ENCODE results near the gene IGLL5. TPM values are rescaled to one million over a fixed set of nuclear protein-coding genes. Genes with fewer than 3 reads are reported as not detected.

The IGLL5 gene
- total RNA-seq, 4 donors from 2014 or later: 0.90 to 7.4 (median 2.7) TPM; not detected in 1

DNA sequence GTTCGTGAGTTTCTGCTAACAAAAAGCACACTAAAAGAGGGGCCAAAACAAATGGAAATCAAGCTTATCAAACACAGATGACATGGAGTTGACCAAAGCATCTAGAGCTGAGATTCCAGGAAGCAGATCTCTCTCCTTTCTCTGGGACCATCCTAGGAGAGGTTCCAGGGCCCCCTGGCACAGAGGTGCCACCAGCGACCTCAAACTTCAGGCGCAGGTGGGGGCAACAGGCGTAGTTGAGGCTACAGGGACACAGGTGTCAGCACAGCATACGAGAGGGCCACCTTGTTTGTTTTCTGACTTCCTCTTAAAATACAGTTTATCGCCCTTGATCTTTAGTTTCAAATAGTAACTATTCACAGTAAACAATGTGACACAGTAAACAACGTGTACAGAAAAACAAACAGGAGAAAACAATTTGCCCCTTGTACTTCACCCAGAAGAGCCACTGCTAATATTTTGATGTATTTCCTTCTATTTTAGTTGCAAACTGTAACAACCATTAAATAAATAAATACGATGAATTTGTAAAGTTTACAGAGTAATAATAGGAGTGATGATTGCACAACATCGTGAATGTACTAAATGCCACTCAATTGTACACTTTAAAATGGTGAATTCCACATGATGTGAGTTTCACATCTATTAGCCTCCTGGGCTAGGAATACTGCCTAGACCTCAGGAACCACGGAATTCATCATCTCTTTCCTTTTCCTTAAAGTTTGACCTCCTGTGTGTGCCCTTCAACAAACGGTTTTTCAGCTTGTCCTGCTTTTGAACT, 52.2 kb downstream of the IGLL5 start:
- no peak overlapping the region for H3K4me3 ChIP-seq
- intact Hi-C loops (cut with DNase I; ENCODE audit: low total_unique reads): no loop called here
- no peak for DNase-seq

DNA sequence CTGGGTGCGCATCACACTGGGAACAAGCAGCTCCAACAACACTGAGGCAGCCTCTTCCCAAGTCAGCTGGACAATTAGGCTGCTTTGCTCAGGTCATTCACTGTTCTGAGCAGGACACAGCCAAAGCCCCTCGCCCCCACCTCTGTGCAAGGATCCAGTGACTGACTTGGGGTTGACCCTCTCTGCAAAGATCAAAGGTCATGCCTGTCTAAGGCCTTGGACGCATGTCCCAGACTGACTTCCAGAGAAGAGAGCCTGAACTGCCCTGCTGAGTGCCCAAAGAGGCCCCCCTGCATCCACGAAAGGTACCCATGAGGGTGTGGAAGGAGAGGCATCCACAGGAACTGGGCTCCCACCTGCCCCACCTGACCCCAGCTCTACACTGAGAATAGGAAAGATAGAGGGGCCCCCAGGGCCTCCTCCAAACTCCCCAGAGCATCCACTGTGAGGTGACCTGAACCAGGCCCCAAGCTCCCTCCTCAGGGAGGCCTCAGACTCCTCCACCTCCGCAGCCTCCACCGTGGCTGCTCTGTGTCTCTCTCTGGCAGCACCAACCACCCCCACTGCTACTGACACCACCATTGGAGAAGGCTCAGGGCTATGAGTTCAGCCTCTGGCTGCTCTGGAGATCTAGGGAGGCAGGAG, 53.5 kb downstream of the IGLL5 start:
- Histone ChIP-seq H3K27me3 (no peaks in the 10 kb centered on the region), H3K36me3 (no peaks in the 10 kb centered on the region), H3K9me3 (no peaks in the 10 kb centered on the region), H3K27ac (no peak overlapping the region), H3K4me1 (no peaks in the 10 kb centered on the region), H3K4me3 (no peak overlapping the region)
- no peak for TF ChIP-seq POLR2A (IDR thresholded peaks at IDR 0.05)
- TF ChIP-seq, protein P1, sequence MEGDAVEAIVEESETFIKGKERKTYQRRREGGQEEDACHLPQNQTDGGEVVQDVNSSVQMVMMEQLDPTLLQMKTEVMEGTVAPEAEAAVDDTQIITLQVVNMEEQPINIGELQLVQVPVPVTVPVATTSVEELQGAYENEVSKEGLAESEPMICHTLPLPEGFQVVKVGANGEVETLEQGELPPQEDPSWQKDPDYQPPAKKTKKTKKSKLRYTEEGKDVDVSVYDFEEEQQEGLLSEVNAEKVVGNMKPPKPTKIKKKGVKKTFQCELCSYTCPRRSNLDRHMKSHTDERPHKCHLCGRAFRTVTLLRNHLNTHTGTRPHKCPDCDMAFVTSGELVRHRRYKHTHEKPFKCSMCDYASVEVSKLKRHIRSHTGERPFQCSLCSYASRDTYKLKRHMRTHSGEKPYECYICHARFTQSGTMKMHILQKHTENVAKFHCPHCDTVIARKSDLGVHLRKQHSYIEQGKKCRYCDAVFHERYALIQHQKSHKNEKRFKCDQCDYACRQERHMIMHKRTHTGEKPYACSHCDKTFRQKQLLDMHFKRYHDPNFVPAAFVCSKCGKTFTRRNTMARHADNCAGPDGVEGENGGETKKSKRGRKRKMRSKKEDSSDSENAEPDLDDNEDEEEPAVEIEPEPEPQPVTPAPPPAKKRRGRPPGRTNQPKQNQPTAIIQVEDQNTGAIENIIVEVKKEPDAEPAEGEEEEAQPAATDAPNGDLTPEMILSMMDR (IDR thresholded peaks at IDR 0.05): no peak
- peak in 1 of 2 donors; percentile 3 for DNase-seq
- intact Hi-C loops (cut with DNase I; ENCODE audit: low total_unique reads): no loop called here

More for the DNA sequence above, 52.2 kb downstream of the IGLL5 start:
- no peaks in the 10 kb centered on the region for H3K36me3 ChIP-seq
- no peaks in the 10 kb centered on the region for H3K9me3 ChIP-seq
- H3K27me3 ChIP-seq: no peaks in the 10 kb centered on the region
- no peak overlapping the region for H3K27ac ChIP-seq
- TF ChIP-seq POLR2A (IDR thresholded peaks at IDR 0.05): no peak
- TF ChIP-seq, protein P1 (IDR thresholded peaks at IDR 0.05): no peak
- no peaks in the 10 kb centered on the region for H3K4me1 ChIP-seq

DNA sequence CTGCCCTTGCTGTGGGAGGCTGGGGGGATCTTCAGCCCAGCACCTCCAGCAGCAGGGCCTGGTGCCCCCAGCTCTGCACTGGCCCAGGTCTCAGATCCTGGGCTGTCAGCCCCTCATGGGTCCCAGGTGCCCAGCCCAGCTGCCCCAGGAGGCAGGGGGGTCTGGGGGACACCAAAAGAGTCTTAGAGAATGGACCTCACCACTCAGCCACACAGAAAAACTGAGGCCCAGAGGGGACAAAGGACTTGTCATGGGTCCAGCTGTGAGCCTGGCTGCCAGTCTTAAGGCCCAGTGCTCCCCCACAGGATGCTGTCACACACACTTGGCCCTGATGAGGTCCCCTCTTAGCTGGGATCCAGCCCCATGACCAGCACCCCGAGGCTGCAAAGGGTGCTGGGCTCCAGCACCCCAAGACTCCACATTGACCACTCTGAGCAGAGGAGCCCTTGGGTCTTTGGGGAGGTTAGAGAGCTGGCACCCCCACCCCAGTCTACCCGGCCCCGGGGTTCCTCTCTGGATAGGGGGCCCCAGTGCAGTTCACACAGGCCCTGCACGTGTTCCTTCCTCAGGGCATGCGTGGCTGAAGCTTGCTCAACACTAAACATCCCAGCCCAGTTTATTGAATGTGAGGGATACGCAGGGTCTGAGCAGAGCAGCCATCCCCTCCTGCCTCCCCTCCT, 54.4 kb downstream of the IGLL5 start:
- Histone ChIP-seq H3K36me3 (no peaks in the 10 kb centered on the region), H3K4me3 (no peak overlapping the region), H3K27ac (no peak overlapping the region), H3K9me3 (no peaks in the 10 kb centered on the region), H3K27me3 (no peaks in the 10 kb centered on the region), H3K4me1 (no peaks in the 10 kb centered on the region)
- DNase-seq: peak in 1 of 2 donors; percentile 7
- TF ChIP-seq POLR2A (IDR thresholded peaks at IDR 0.05): no peak
- TF ChIP-seq, protein P1 (IDR thresholded peaks at IDR 0.05): no peak
- intact Hi-C loops (cut with DNase I; ENCODE audit: low total_unique reads): no loop called here

DNA sequence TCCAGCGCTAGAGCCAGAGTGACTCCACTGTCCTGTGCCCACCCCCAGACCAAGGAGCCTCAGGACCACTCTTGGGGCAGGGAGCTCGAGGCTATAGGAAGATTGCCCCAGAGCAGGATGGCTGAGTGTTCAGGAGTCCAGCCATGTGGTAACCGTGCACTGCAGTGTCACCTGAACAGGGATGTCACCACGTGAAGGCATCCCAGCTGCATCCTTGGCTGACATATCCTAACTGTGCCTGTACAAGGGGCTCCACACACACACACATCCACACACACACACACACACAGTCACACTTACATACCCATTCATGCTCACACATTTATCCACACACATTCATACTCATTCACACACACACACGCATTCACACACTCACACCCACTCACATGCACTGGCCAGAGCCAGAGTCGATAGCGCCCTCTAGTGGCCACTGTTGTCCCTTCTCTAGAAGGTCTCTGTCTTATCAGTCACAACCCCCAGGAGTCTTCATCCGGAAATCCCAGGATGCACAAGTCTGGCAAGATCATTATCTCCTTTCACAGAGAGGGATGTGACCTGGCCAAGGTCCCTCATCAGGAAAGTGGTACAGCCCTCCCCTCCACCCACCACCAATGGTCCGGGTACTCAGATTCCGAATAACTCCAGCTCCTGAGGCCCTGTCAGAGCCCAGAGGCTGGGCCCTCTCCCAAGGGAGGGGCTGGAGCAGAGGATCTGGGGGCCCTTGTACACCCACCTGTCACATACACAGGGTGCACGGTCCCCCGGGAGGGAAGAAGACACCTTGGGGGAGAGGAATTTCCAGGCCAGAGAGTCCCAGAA, 55.1 kb downstream of the IGLL5 start:
- intact Hi-C loops (cut with DNase I; ENCODE audit: low total_unique reads): no loop called here
- no peaks in the 10 kb centered on the region for H3K9me3 ChIP-seq
- no peak for TF ChIP-seq POLR2A (IDR thresholded peaks at IDR 0.05)
- TF ChIP-seq, protein P1 (IDR thresholded peaks at IDR 0.05): peak in 2 of 4 experiments; percentile 10 to 17
- peak in 1 of 2 donors; percentile 18 for DNase-seq
- no peak overlapping the region for H3K4me3 ChIP-seq
- H3K27ac ChIP-seq: no peak overlapping the region
- no peaks in the 10 kb centered on the region for H3K4me1 ChIP-seq
- no peaks in the 10 kb centered on the region for H3K36me3 ChIP-seq
- no peaks in the 10 kb centered on the region for H3K27me3 ChIP-seq

All from uterus (tissue), 4 donors.